Measurements from ENCODE around the gene SHFL.

Gene SHFL

GRCh38 chr19:10135551-10136334 lies 49.6 kb downstream of the SHFL start:
- no peak for DNase-seq

GRCh38 chr19:10136936-10137335 lies 50.8 kb downstream of the SHFL start:
- DNase-seq: no peak

GRCh38 chr19:10137751-10138682 lies 51.9 kb downstream of the SHFL start:
- no peak for DNase-seq

- DNase-seq: no peak
Measured at GRCh38 chr19:10138879-10139795, 53.0 kb downstream of the SHFL start.

- DNase-seq: no peak
Measured at GRCh38 chr19:10139952-10140351, 53.8 kb downstream of the SHFL start.

- DNase-seq: no peak
Measured at GRCh38 chr19:10141479-10141878, 55.4 kb downstream of the SHFL start.

GRCh38 chr19:10141973-10142372 lies 55.9 kb downstream of the SHFL start:
- DNase-seq: no peak

All from RPMI8226 (cell line).